H1 (cell line): ENCODE data around the gene WFDC10A. TPM values are rescaled to one million over a fixed set of nuclear protein-coding genes. Genes with fewer than 3 reads are reported as not detected.

Experiments used
- CTCF ChIA-PET: fragments of 300-600 bp; sonication (Branson Sonifier 250); formaldehyde crosslinking; loops from one replicate; lab custom pipeline; 2021; ENCODE audit not compliant: partially characterized antibody; lab: Charles Lee
- POLR2A ChIA-PET: fragments of 300-600 bp; sonication (Branson Sonifier 250); formaldehyde crosslinking; loops from one replicate; lab custom pipeline; 2021; ENCODE audit warnings: inconsistent platforms; ENCODE audit not compliant: partially characterized antibody; lab: Charles Lee
- DNase-seq, 2 experiments: peaks; one replicate each; pipeline versions ENCODE4 v3.0.0 to v3.0.0-alpha.2; 2010 to 2022; ENCODE audit warnings: low spot score in 2 of 2, low read depth in 1 of 2, mixed read lengths in 1 of 2
- FAIRE-seq: peaks from 2 replicates; lab custom pipeline; 2011; peaks lifted over from hg19 to GRCh38; lab: Jason Lieb, UNC
- H2AFZ ChIP-seq: 2 replicates; pipeline ENCODE4 v1.8.1; 2012; ENCODE audit warnings: low read length, inconsistent platforms
- H2AK5ac ChIP-seq: 2 replicates; pipeline ENCODE4 v1.6.1; 2013; ENCODE audit warnings: low read depth, low read length
- H2BK120ac ChIP-seq: replicated peaks from 2 replicates; pipeline ENCODE3; 2013; ENCODE audit warnings: low read depth, low read length, inconsistent platforms
- H2BK12ac ChIP-seq: 2 replicates; pipeline ENCODE4 v1.6.1; 2013; ENCODE audit warnings: low read depth, low read length
- H2BK15ac ChIP-seq: 2 replicates; pipeline ENCODE4 v1.6.1; 2013; ENCODE audit warnings: low read length
- H2BK20ac ChIP-seq: 2 replicates; pipeline ENCODE4 v1.6.1; 2013; ENCODE audit warnings: low read length
- H2BK5ac ChIP-seq: 2 replicates; pipeline ENCODE4 v1.6.1; 2013; ENCODE audit warnings: low read depth, low read length
- H3K14ac ChIP-seq: 2 replicates; pipeline ENCODE4 v1.6.1; 2013; ENCODE audit warnings: inconsistent platforms; ENCODE audit not compliant: insufficient read length
- H3K18ac ChIP-seq: 2 replicates; pipeline ENCODE4 v1.6.1; 2013; ENCODE audit warnings: low read length; ENCODE audit errors: extremely low read depth
- H3K23ac ChIP-seq: 2 replicates; pipeline ENCODE4 v1.6.1; 2013; ENCODE audit warnings: inconsistent platforms; ENCODE audit not compliant: insufficient read length
- H3K23me2 ChIP-seq: 2 replicates; pipeline ENCODE4 v1.6.1; 2013; ENCODE audit warnings: low read depth, low read length
- H3K27ac ChIP-seq: 2 replicates; pipeline ENCODE4 v1.6.1; 2011; ENCODE audit warnings: low read depth, low read length, inconsistent platforms
- H3K27me3 ChIP-seq, 4 experiments: replicated peaks in 1 of 4; 1 replicate in 1 of 4; 2 replicates in 3 of 4; pipeline versions ENCODE4 v1.6.1 to v1.8.1; 2011 to 2013; ENCODE audit warnings: low read length in 3 of 4, mild to moderate bottlenecking in 3 of 4, inconsistent platforms in 2 of 4, mixed read lengths in 2 of 4, moderate library complexity in 1 of 4; ENCODE audit not compliant: control insufficient read depth in 3 of 4, insufficient read depth in 3 of 4; ENCODE audit errors: extremely low read depth in 1 of 4
- H3K36me3 ChIP-seq, 4 experiments: 2 replicates each; pipeline versions ENCODE4 v1.6.1 to v1.8.1; 2011 to 2013; ENCODE audit warnings: mild to moderate bottlenecking in 4 of 4, low read length in 3 of 4, moderate library complexity in 2 of 4, control low read depth in 1 of 4, inconsistent platforms in 1 of 4; ENCODE audit not compliant: insufficient read depth in 4 of 4, control insufficient read depth in 2 of 4
- H3K4ac ChIP-seq: replicated peaks from 2 replicates; pipeline ENCODE3; 2013; ENCODE audit warnings: low read length, low read depth, mixed read lengths, inconsistent platforms; ENCODE audit not compliant: insufficient read length
- H3K4me1 ChIP-seq, 4 experiments: replicated peaks in 1 of 4; 1 replicate in 1 of 4; 2 replicates in 3 of 4; pipeline versions ENCODE4 v1.6.1 to v1.8.1; 2011 to 2013; ENCODE audit warnings: low read length in 3 of 4, inconsistent platforms in 2 of 4, mixed read lengths in 1 of 4; ENCODE audit not compliant: insufficient read depth in 4 of 4, control insufficient read depth in 3 of 4
- H3K4me2 ChIP-seq, 2 experiments: 2 replicates each; pipeline versions ENCODE4 v1.6.1 to v1.8.1; 2011 to 2013; ENCODE audit warnings: low read depth in 2 of 2, low read length in 2 of 2, control low read depth in 1 of 2, inconsistent platforms in 1 of 2, mild to moderate bottlenecking in 1 of 2; ENCODE audit not compliant: insufficient read depth in 1 of 2
- H3K4me3 ChIP-seq, 4 experiments: fragments of 200-600, 300-600 bp in 1 of 4; sonication (generic), shearing (Covaris generic), sonication (Bioruptor Twin) in 1 of 4; 2 replicates each; pipeline versions ENCODE4 v1.5.1 to v1.8.1; 2011 to 2016; ENCODE audit warnings: low read length in 4 of 4, low read depth in 3 of 4, control low read depth in 2 of 4, inconsistent platforms in 2 of 4, mild to moderate bottlenecking in 2 of 4, mixed read lengths in 1 of 4, moderate library complexity in 1 of 4; ENCODE audit not compliant: insufficient read depth in 2 of 4; ENCODE audit errors: extremely low read depth in 1 of 4
- H3K56ac ChIP-seq: replicated peaks from 2 replicates; pipeline ENCODE3; 2013; ENCODE audit warnings: low read depth, mild to moderate bottlenecking, mixed read lengths, low read length, inconsistent platforms; ENCODE audit not compliant: insufficient read length
- H3K79me1 ChIP-seq: 2 replicates; pipeline ENCODE4 v1.6.1; 2013; ENCODE audit warnings: low read depth, low read length, control low read depth
- H3K79me2 ChIP-seq, 2 experiments: 2 replicates each; pipeline versions ENCODE4 v1.6.1 to v1.8.1; 2012 to 2013; ENCODE audit warnings: low read length in 2 of 2, mild to moderate bottlenecking in 2 of 2, inconsistent platforms in 1 of 2; ENCODE audit not compliant: insufficient read depth in 2 of 2, control insufficient read depth in 1 of 2
- H3K9ac ChIP-seq, 4 experiments: replicated peaks in 1 of 4; 1 replicate in 1 of 4; 2 replicates in 3 of 4; pipeline versions ENCODE4 v1.6.1 to v1.8.1; 2011 to 2013; ENCODE audit warnings: low read depth in 3 of 4, low read length in 3 of 4, control low read depth in 2 of 4, mild to moderate bottlenecking in 2 of 4, moderate library complexity in 2 of 4, inconsistent platforms in 1 of 4; ENCODE audit errors: extremely low read depth in 1 of 4
- H3K9me3 ChIP-seq, 2 experiments: 2 replicates each; pipeline versions ENCODE4 v1.6.1 to v1.8.1; 2012 to 2013; ENCODE audit warnings: mild to moderate bottlenecking in 2 of 2, moderate library complexity in 2 of 2, control low read depth in 1 of 2, inconsistent platforms in 1 of 2, low read depth in 1 of 2, low read length in 1 of 2, mixed read lengths in 1 of 2; ENCODE audit not compliant: insufficient read depth in 2 of 2
- H4K20me1 ChIP-seq, 2 experiments: replicated peaks in 1 of 2; 2 replicates each; pipeline versions ENCODE3 to v1.8.1; 2011 to 2013; ENCODE audit warnings: inconsistent platforms in 2 of 2, low read length in 2 of 2, mild to moderate bottlenecking in 1 of 2; ENCODE audit not compliant: insufficient read depth in 2 of 2, control insufficient read depth in 1 of 2
- H4K5ac ChIP-seq: 2 replicates; pipeline ENCODE4 v1.6.1; 2013; ENCODE audit warnings: low read length, low read depth, mixed read lengths, inconsistent platforms; ENCODE audit not compliant: insufficient read length
- H4K8ac ChIP-seq: 2 replicates; pipeline ENCODE4 v1.8.0; 2013; ENCODE audit warnings: mild to moderate bottlenecking, moderate library complexity, low read length, inconsistent platforms; ENCODE audit not compliant: insufficient read depth; ENCODE audit errors: extremely low read depth
- H4K91ac ChIP-seq: replicated peaks from 2 replicates; pipeline ENCODE3; 2013; ENCODE audit warnings: low read length, mixed read lengths, inconsistent platforms; ENCODE audit not compliant: insufficient read length
- BCL11A ChIP-seq, 2 experiments: IDR thresholded peaks; one replicate each; pipeline ENCODE4 v1.6.1; 2011; ENCODE audit warnings: low read depth in 2 of 2, low read length in 2 of 2, mild to moderate bottlenecking in 2 of 2
- POLR2AphosphoS5 ChIP-seq: IDR thresholded peaks from 2 replicates; pipeline ENCODE4 v1.6.1; 2011; ENCODE audit warnings: low read depth, low read length
- SAP30 ChIP-seq: fragments of 300-600 bp; sonication (generic); IDR thresholded peaks from 2 replicates; pipeline ENCODE4 v1.7.1; 2012; ENCODE audit warnings: low read length, moderate library complexity, mild to moderate bottlenecking, inconsistent platforms; ENCODE audit not compliant: insufficient read depth, insufficient replicate concordance
- SUZ12 ChIP-seq: fragments of 200-600 bp; sonication (generic); IDR thresholded peaks from 2 replicates; pipeline ENCODE4 v1.6.1; 2012; ENCODE audit warnings: mild to moderate bottlenecking, inconsistent platforms, low read length, moderate library complexity, mixed read lengths
- TAF1 ChIP-seq: IDR thresholded peaks from 2 replicates; pipeline ENCODE4 v1.6.1; 2011; ENCODE audit warnings: mild to moderate bottlenecking, low read depth, low read length
- TEAD4 ChIP-seq: IDR thresholded peaks from 2 replicates; pipeline ENCODE4 v1.6.1; 2012; ENCODE audit warnings: low read depth, low read length, inconsistent platforms, mixed read lengths
- WGBS, 2 experiments: shearing (Covaris generic) in 1 of 2; methylation state at CpG; one replicate each; pipeline versions ENCODE4 v1.1.6 to v1.1.7; 2013 to 2015; ENCODE audit warnings: low lambda C conversion rate in 2 of 2, mixed read lengths in 2 of 2, inconsistent platforms in 1 of 2, low coverage in 1 of 2, missing lambda C conversion rate in 1 of 2; ENCODE audit not compliant: insufficient replicate concordance in 2 of 2, insufficient coverage in 1 of 2, insufficient read length in 1 of 2; ENCODE audit errors: extremely low coverage in 1 of 2, missing lambda C conversion rate in 1 of 2; 5-methylcytosine and 5-hydroxymethylcytosine counted together
- polyA plus RNA-seq, 7 experiments: library from polyadenylated mRNA; depleted of rRNA in 3 of 7; stranded (reverse) in 5 of 7; unstranded in 2 of 7; fragments of >200 nt in 5 of 7; fragments of 200-250 nt in 2 of 7; gene quantifications; 1 replicate in 5 of 7; 2 replicates in 1 of 7; 4 replicates in 1 of 7; pipeline versions ENCODE4 v1.2.1 to v1.2.3, GENCODE V29; 2011 to 2013; ENCODE audit warnings: missing spikeins in 2 of 7, mixed read lengths in 2 of 7
- total RNA-seq: library from RNA; stranded (reverse); fragmentation: NEBNext Ultra II Directional; extraction: Animal tissue kit (Norgen Biotek cat#: 25700); gene quantifications from 2 replicates; pipeline ENCODE4 v1.2.1, GENCODE V29; 2021

WFDC10A gene
- total and polyA plus RNA-seq, 2 of the 8 experiments (the other 6 are each of a cell fraction or from before 2014, with no cell fraction given) = not detected

- no peak overlapping the region for H3K56ac ChIP-seq
- H3K23me2 ChIP-seq = no peaks in the 10 kb centered on the region
- H4K91ac ChIP-seq = no peak overlapping the region
- DNase-seq (no peak), FAIRE-seq (no peak)
- H3K27ac ChIP-seq = no peak overlapping the region
- no peak overlapping the region for H2BK120ac ChIP-seq
- no peaks in the 10 kb centered on the region for H3K79me1 ChIP-seq
- H3K4me2 ChIP-seq = no peak overlapping the region
- no peaks in the 10 kb centered on the region for H3K4me1 ChIP-seq
- TF ChIP-seq BCL11A (IDR thresholded peaks at IDR 0.05; ENCODE audit: low read depth in 2 of 2, low read length in 2 of 2) (no peak), TAF1 (no peak), TEAD4 (no peak), POLR2AphosphoS5 (no peak), SAP30 (no peak), SUZ12 (no peak)
- no peak overlapping the region for H3K23ac ChIP-seq
- H3K14ac ChIP-seq = no peak overlapping the region
- no peak overlapping the region for H2BK20ac ChIP-seq
- H2AK5ac ChIP-seq = no peak overlapping the region
- H4K20me1 ChIP-seq = no peaks in the 10 kb centered on the region
- ChIA-PET CTCF (interaction anchor here (1.5 to 1.9 kb wide), 2 partner anchors 10 to 182 kb away, joined by 3 to 17 read pairs; partner anchors contain the start of gene WFDC8), POLR2A (no interaction called here)
- H3K4ac ChIP-seq = no peak overlapping the region
- no peak overlapping the region for H2BK12ac ChIP-seq
- no peak overlapping the region for H4K5ac ChIP-seq
- H3K18ac ChIP-seq = no peak overlapping the region
- H3K27me3 ChIP-seq = no peaks in the 10 kb centered on the region
- no peak overlapping the region for H4K8ac ChIP-seq
- 94% methylated on average over 1 of the region's 1 CpG; no CpG with 5 or more reads in 1 of the 2 experiments for WGBS, 2 experiments
- no peaks in the 10 kb centered on the region for H3K9me3 ChIP-seq
- H3K4me3 ChIP-seq = no peak overlapping the region
- H2AFZ ChIP-seq = no peak overlapping the region
- no peak overlapping the region for H2BK15ac ChIP-seq
- H2BK5ac ChIP-seq = no peak overlapping the region
- H3K79me2 ChIP-seq = no peaks in the 10 kb centered on the region
- H3K9ac ChIP-seq = no peak overlapping the region
- H3K36me3 ChIP-seq = no peaks in the 10 kb centered on the region
Observed at GRCh38 chr20:45589725-45590124, 39.8 kb upstream of the WFDC10A start.
